Thyroid gland (tissue), 4 donors: ENCODE measurements around the gene EGFL6. TPM values are rescaled to one million over a fixed set of nuclear protein-coding genes. Genes with fewer than 3 reads are reported as not detected.

Experiments used
- DNase-seq, 2 donors: peaks; one replicate each; pipeline ENCODE4 v3.0.0-alpha.2; 2019
- H3K27ac ChIP-seq, 3 donors: fragments of 200-600 bp; sonication (generic); 1 replicate in 2 of 3; 2 replicates in 1 of 3; pipeline ENCODE4 v1.5.1; 2016 to 2019; ENCODE audit warnings: mild to moderate bottlenecking in 1 of 3, moderate library complexity in 1 of 3
- H3K27me3 ChIP-seq: fragments of 200-600 bp; sonication (generic); one replicate; pipeline ENCODE4 v1.5.1; 2019
- H3K36me3 ChIP-seq, 2 donors: fragments of 200-600 bp; sonication (generic); one replicate each; pipeline ENCODE4 v1.5.1; 2016 to 2019
- H3K4me1 ChIP-seq, 2 donors: fragments of 200-600 bp; sonication (generic); one replicate each; pipeline ENCODE4 v1.5.1; 2017 to 2019
- H3K4me3 ChIP-seq, 3 donors: fragments of 200-600 bp; sonication (generic); replicated peaks in 1 of 3; 1 replicate in 2 of 3; 2 replicates in 1 of 3; pipeline ENCODE4 v1.5.1; 2016; ENCODE audit warnings: mild to moderate bottlenecking in 1 of 3
- H3K9me3 ChIP-seq: fragments of 200-600 bp; sonication (generic); one replicate; pipeline ENCODE4 v1.5.1; 2017
- CTCF ChIP-seq, 6 experiments: fragments of 200-600 bp in 3 of 6; fragments of 450-650 bp in 3 of 6; sonication (generic) in 3 of 6; IDR thresholded peaks; one replicate each; pipeline ENCODE4 v1.5.1; 2016 to 2019; ENCODE audit warnings: antibody characterized with exemption in 6 of 6, mild to moderate bottlenecking in 2 of 6, inconsistent platforms in 1 of 6, moderate library complexity in 1 of 6
- POLR2A ChIP-seq, 2 donors: fragments of 450-650 bp; IDR thresholded peaks; one replicate each; pipeline ENCODE4 v1.6.1; 2017; ENCODE audit warnings: antibody characterized with exemption in 2 of 2, mild to moderate bottlenecking in 2 of 2, moderate library complexity in 1 of 2
- WGBS, 2 donors: methylation state at CpG; one replicate each; pipeline ENCODE4 v1.1.5; 2017; 5-methylcytosine and 5-hydroxymethylcytosine counted together
- intact Hi-C: fragments of 100-400 bp; cut with DNase I; formaldehyde crosslinking; loops from one replicate; pipeline ENCODE4 v1.15.1; 2023
- total RNA-seq, 4 donors: library from RNA; depleted of rRNA; stranded (reverse); fragments of >200 nt; gene quantifications; one replicate each; pipeline ENCODE4 v1.2.3, GENCODE V29; 2016

Gene EGFL6
- total RNA-seq, 4 donors from 2014 or later = not detected

- Histone ChIP-seq H3K36me3 (no peaks in the 10 kb centered on the region), H3K4me3 (no peak overlapping the region), H3K4me1 (peaks cover 5 to 11% of the 10 kb centered on the region in 2 donors), H3K27ac (no peak overlapping the region), H3K27me3 (no peaks in the 10 kb centered on the region), H3K9me3 (no peaks in the 10 kb centered on the region)
- WGBS, 2 donors = 95 to 96% methylated on average over 1 of the region's 1 CpG
- DNase-seq = no peak
- TF ChIP-seq POLR2A (IDR thresholded peaks at IDR 0.05) = no peak
- TF ChIP-seq CTCF (IDR thresholded peaks at IDR 0.05) = no peak
- intact Hi-C loops = no loop called here
Observed at GRCh38 chrX:13650318-13650717, 80.9 kb downstream of the EGFL6 start.

DNA sequence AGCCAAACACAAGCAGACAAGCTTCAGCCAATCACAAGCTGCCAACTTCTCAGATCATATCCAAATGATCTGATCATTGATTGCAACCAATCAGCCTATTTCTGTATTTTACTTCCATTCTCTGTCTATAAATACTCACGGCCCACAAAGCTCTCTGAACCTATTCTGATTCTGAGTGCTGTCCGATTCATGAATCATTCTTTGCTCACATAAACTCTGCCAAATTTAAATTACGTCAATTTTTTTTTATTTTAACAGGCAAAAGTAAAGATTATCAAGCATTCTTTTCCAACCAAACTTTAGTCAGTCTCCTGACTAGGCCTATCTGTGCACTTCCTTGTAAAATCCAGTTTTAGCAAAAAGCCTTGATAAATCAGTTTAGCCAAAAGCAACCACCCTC lies 81.7 kb downstream of the EGFL6 start:
- Histone ChIP-seq H3K27me3 (no peaks in the 10 kb centered on the region), H3K9me3 (no peaks in the 10 kb centered on the region), H3K4me3 (no peak overlapping the region), H3K27ac (no peak overlapping the region), H3K36me3 (no peaks in the 10 kb centered on the region), H3K4me1 (peaks cover 5 to 11% of the 10 kb centered on the region in 2 donors)
- 60 to 63% methylated on average over 3 of the region's 3 CpGs for WGBS, 2 donors
- intact Hi-C loops = no loop called here
- no peak for DNase-seq
- TF ChIP-seq CTCF (IDR thresholded peaks at IDR 0.05) = no peak
- TF ChIP-seq POLR2A (IDR thresholded peaks at IDR 0.05) = no peak

- peak overlapping the region; percentile 37 to 66 (median 58) for H3K27ac ChIP-seq
- no peaks in the 10 kb centered on the region for H3K36me3 ChIP-seq
- peak overlapping the region in 2 of 3 donors; percentile 50 to 62 for H3K4me3 ChIP-seq
- H3K4me1 ChIP-seq = peaks cover 5 to 11% of the 10 kb centered on the region in 2 donors
- no peaks in the 10 kb centered on the region for H3K9me3 ChIP-seq
- WGBS, 2 donors = 70 to 74% methylated on average over 7 of the region's 7 CpGs
- DNase-seq = no peak
- TF ChIP-seq CTCF (IDR thresholded peaks at IDR 0.05) (no peak), POLR2A (IDR thresholded peaks at IDR 0.05) (no peak)
- no peaks in the 10 kb centered on the region for H3K27me3 ChIP-seq
- intact Hi-C loops = no loop called here
Observed at GRCh38 chrX:13652287-13652793, 82.9 kb downstream of the EGFL6 start.

GRCh38 chrX:13652850-13653693 lies 83.7 kb downstream of the EGFL6 start, which contains the start of gene TCEANC:
Gene TCEANC, plus strand, starts transcription at chrX:13653141. Its CDS starts 9,368 bp downstream, at chrX:13662509.
- Histone ChIP-seq H3K27ac (peak within 1 kb of the TSS; percentile 74 to 90 (median 88)), H3K4me3 (peak within 1 kb of the TSS; percentile 39 to 62 (median 50)), H3K9me3 (no peaks in the 10 kb centered on the region), H3K27me3 (no peaks in the 10 kb centered on the region), H3K36me3 (no peaks in the 10 kb centered on the region), H3K4me1 (peaks cover 5 to 11% of the 10 kb centered on the region in 2 donors)
- intact Hi-C loops = no loop called here
- DNase-seq = peak; percentile 95
- no peak for TF ChIP-seq CTCF (IDR thresholded peaks at IDR 0.05)
- TF ChIP-seq POLR2A (IDR thresholded peaks at IDR 0.05) = peak; percentile 14 to 81
- 0% methylated on average over 7 to 15 of the region's 54 CpGs for WGBS, 2 donors

- no peaks in the 10 kb centered on the region for H3K36me3 ChIP-seq
- TF ChIP-seq POLR2A (IDR thresholded peaks at IDR 0.05) = no peak
- no peak for TF ChIP-seq CTCF (IDR thresholded peaks at IDR 0.05)
- peaks cover 9 to 11% of the 10 kb centered on the region in 2 donors for H3K4me1 ChIP-seq
- no peak for DNase-seq
- no peaks in the 10 kb centered on the region for H3K9me3 ChIP-seq
- intact Hi-C loops = no loop called here
- no peaks in the 10 kb centered on the region for H3K27me3 ChIP-seq
- H3K4me3 ChIP-seq = no peak overlapping the region
- H3K27ac ChIP-seq = no peak overlapping the region
Observed at GRCh38 chrX:13654116-13654515, 84.7 kb downstream of the EGFL6 start.
